Psoas muscle (tissue), 8 donors: ENCODE measurements around the gene KCNJ16. TPM values are rescaled to one million over a fixed set of nuclear protein-coding genes. Genes with fewer than 3 reads are reported as not detected.

Experiments used
- ATAC-seq, 4 donors: fragments of 200-7000 bp; cut with Tn5 transposase; one replicate each; pipeline ENCODE4 v1.9.1; 2020; ENCODE audit warnings: moderate library complexity in 3 of 4, mild to moderate bottlenecking in 2 of 4
- DNase-seq, 2 donors: peaks; one replicate each; pipeline ENCODE4 v3.0.0-alpha.2; 2020
- H3K27ac ChIP-seq: fragments of 200-600 bp; one replicate; pipeline ENCODE4 v1.8.0; 2022
- H3K27me3 ChIP-seq, 3 donors: fragments of 200-600 bp in 1 of 3; one replicate each; pipeline versions ENCODE4 v1.6.1 to v1.8.0; 2013 to 2022; ENCODE audit warnings: low read length in 2 of 3, mild to moderate bottlenecking in 2 of 3, moderate library complexity in 1 of 3; ENCODE audit not compliant: insufficient read depth in 3 of 3
- H3K36me3 ChIP-seq, 2 donors: fragments of 200-600 bp in 1 of 2; one replicate each; pipeline versions ENCODE4 v1.6.1 to v1.8.0; 2013 to 2022; ENCODE audit warnings: low read depth in 1 of 2, mild to moderate bottlenecking in 1 of 2, moderate library complexity in 1 of 2; ENCODE audit not compliant: insufficient read depth in 1 of 2
- H3K4me1 ChIP-seq: fragments of 200-600 bp; one replicate; pipeline ENCODE4 v1.8.0; 2022
- H3K4me3 ChIP-seq: fragments of 200-600 bp; one replicate; pipeline ENCODE4 v1.8.0; 2022; ENCODE audit warnings: mild to moderate bottlenecking
- H3K9me3 ChIP-seq: fragments of 200-600 bp; one replicate; pipeline ENCODE4 v1.8.0; 2022
- WGBS, 3 donors: extraction: QIAGEN DNeasy Blood & Tissue Kit; methylation state at CpG; one replicate each; pipeline versions ENCODE4 v1.1.6 to v1.1.7; 2013; 5-methylcytosine and 5-hydroxymethylcytosine counted together
- intact Hi-C, 2 donors: fragments of 100-400 bp; cut with DNase I; formaldehyde crosslinking; loops; one replicate each; pipeline versions ENCODE4 v1.11.0 to v1.14.2; 2022
- polyA plus RNA-seq, 3 donors: library from polyadenylated mRNA; stranded (reverse); fragments of 200-250 nt; gene quantifications; one replicate each; pipeline ENCODE4 v1.2.3, GENCODE V29; 2013
- total RNA-seq, 4 donors: library from RNA; stranded (reverse); fragmentation: NEBNext Ultra II Directional in 2 of 4; extraction: Animal tissue kit (Norgen Biotek cat#: 25700) in 2 of 4; gene quantifications; one replicate each; pipeline versions ENCODE4 v1.2.1 to v1.2.4, GENCODE V29; 2021 to 2023
- TF ChIP-seq, protein P1 (sequence below): fragments of 200-600 bp; IDR thresholded peaks from one replicate; pipeline ENCODE4 v1.8.0; 2022; ENCODE audit warnings: antibody characterized with exemption
- donor health status: healthy with polysubstance abuse.
- donor health status: DM: no; HTN: no; CAD: no; lungs with moderate emphysema.
- donor health status: Bipolar disorder and iron deficiency.
- donor health status: healthy.
- donor health status: DM: yes; HTN: yes; CAD: no.
- donor health status: DM: no; HTN: no; CAD: no.
- donor health status: DM: no; HTN: no; CAD: no.
- donor health status: DM: yes; HTN: yes; CAD: no.

KCNJ16 gene
- total and polyA plus RNA-seq, 7 donors, result 0.04 to 0.27 TPM; not detected in 5

DNA sequence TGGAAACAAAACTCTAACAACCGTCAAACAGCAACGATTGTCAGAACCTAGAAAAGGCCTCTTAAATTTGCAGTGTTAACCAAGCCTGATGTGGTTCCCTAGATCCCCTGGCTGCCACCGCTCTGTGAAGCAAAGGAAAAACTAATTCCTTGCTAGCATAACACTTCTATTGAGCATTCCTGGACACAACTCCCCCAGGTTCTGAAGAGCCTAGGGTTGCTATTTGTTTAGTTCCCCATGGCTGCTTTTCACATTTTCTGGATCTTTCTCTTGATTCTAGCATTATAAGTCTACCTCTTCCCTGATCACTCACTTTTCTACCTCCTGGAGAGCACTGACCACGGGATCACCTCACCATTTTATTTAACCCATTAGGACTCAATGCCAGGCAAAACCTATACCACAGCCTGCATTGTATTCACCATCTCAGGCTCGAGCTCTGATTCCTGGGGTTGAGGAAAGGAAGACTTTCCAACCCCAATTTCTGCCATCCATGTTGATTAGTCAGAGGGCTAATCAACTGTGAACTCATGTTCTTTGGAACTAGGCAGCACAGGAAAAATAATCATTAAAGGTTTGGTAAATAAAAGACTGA is 692 bp upstream of the KCNJ16 start:
- 63 to 80% (median 72%) methylated on average over 5 of the region's 5 CpGs for WGBS, 3 donors
- H3K27ac ChIP-seq, result no peak overlapping the region
- TF ChIP-seq, protein P1, sequence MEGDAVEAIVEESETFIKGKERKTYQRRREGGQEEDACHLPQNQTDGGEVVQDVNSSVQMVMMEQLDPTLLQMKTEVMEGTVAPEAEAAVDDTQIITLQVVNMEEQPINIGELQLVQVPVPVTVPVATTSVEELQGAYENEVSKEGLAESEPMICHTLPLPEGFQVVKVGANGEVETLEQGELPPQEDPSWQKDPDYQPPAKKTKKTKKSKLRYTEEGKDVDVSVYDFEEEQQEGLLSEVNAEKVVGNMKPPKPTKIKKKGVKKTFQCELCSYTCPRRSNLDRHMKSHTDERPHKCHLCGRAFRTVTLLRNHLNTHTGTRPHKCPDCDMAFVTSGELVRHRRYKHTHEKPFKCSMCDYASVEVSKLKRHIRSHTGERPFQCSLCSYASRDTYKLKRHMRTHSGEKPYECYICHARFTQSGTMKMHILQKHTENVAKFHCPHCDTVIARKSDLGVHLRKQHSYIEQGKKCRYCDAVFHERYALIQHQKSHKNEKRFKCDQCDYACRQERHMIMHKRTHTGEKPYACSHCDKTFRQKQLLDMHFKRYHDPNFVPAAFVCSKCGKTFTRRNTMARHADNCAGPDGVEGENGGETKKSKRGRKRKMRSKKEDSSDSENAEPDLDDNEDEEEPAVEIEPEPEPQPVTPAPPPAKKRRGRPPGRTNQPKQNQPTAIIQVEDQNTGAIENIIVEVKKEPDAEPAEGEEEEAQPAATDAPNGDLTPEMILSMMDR, result no peak
- ATAC-seq (no peak), DNase-seq (no peak)
- H3K27me3 ChIP-seq, result no peaks in the 10 kb centered on the region
- no peaks in the 10 kb centered on the region for H3K36me3 ChIP-seq
- H3K4me3 ChIP-seq, result no peak overlapping the region
- intact Hi-C loops, result no loop called here
- H3K9me3 ChIP-seq, result no peaks in the 10 kb centered on the region
- H3K4me1 ChIP-seq, result no peaks in the 10 kb centered on the region

DNA sequence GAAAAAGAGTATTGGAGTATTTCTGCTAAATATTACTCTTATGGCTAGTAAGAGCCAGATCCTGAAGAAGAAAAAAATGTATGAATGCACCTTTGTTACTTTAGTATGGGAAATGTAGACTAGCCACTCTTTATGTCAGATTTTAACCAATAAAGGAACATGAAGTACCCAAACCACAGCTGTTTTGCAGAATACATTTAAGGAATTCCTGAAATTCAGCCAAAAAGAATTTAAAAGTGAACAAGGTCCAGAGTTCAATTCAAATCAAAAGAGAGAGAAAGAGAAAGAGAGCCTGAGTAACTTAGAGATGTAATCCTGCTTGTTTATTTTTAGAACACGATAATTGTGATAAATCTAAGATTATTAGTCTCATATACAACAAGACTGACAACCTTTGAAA is 1.2 kb downstream of the KCNJ16 start:
- intact Hi-C loops, result no loop called here

DNA sequence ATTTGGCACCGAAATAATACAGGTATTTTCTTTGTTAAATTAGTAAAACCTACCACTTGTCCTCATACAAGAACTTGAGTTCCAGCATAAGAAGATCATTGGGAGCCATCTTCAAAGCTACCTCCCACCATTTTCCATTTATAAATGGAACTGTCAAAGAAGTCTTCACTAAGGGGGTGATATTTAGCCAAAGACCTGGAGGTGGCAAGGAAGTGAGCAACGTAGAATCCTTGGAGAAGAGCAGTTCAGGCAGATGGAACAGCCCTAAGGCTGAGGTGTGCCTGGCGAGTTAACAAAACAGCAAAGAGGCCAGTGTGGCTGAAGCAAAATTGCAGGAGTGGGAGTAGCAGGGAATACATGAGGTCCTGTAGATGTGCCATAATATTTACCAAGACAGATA is 1.8 kb downstream of the KCNJ16 start:
- H3K27me3 ChIP-seq, result no peaks in the 10 kb centered on the region
- H3K9me3 ChIP-seq, result no peaks in the 10 kb centered on the region
- TF ChIP-seq, protein P1, result no peak
- ATAC-seq (no peak), DNase-seq (no peak)
- H3K4me3 ChIP-seq, result no peak overlapping the region
- H3K4me1 ChIP-seq, result no peaks in the 10 kb centered on the region
- H3K27ac ChIP-seq, result no peak overlapping the region
- intact Hi-C loops, result no loop called here
- no peaks in the 10 kb centered on the region for H3K36me3 ChIP-seq
- 61 to 78% (median 65%) methylated on average over 3 of the region's 3 CpGs for WGBS, 3 donors

More for the DNA sequence above, 1.2 kb downstream of the KCNJ16 start:
- no peaks in the 10 kb centered on the region for H3K9me3 ChIP-seq
- no peaks in the 10 kb centered on the region for H3K36me3 ChIP-seq
- 42 to 59% (median 43%) methylated on average over 1 of the region's 1 CpG for WGBS, 3 donors
- no peak overlapping the region for H3K27ac ChIP-seq
- H3K27me3 ChIP-seq, result no peaks in the 10 kb centered on the region
- TF ChIP-seq, protein P1, result no peak
- H3K4me1 ChIP-seq, result no peaks in the 10 kb centered on the region
- DNase-seq (no peak), ATAC-seq (no peak)
- no peak overlapping the region for H3K4me3 ChIP-seq

DNA sequence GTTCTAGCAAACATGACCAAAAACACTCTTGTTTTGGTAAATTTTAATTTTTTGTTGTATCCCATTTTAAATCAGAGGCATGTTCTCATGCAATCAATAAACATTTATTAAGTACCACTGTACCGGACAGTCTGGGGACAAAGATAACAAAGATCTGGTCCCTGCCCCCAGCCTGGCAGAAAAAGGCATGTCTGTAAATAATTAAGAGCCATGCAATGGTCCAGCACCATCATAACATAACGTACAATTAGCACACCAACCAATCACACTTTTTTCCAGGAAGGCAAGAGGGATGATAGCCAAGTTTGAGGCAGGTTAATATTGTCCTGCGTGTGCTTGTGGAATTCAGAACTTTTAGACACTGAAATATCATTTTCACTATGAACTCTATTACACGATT is 3.5 kb downstream of the KCNJ16 start:
- no peak overlapping the region for H3K27ac ChIP-seq
- H3K4me1 ChIP-seq, result no peaks in the 10 kb centered on the region
- H3K36me3 ChIP-seq, result no peaks in the 10 kb centered on the region
- DNase-seq (no peak), ATAC-seq (no peak)
- H3K9me3 ChIP-seq, result no peaks in the 10 kb centered on the region
- WGBS, 3 donors, result 35 to 75% (median 42%) methylated on average over 4 of the region's 4 CpGs
- no peaks in the 10 kb centered on the region for H3K27me3 ChIP-seq
- TF ChIP-seq, protein P1, result no peak
- no peak overlapping the region for H3K4me3 ChIP-seq
- intact Hi-C loops, result no loop called here

DNA sequence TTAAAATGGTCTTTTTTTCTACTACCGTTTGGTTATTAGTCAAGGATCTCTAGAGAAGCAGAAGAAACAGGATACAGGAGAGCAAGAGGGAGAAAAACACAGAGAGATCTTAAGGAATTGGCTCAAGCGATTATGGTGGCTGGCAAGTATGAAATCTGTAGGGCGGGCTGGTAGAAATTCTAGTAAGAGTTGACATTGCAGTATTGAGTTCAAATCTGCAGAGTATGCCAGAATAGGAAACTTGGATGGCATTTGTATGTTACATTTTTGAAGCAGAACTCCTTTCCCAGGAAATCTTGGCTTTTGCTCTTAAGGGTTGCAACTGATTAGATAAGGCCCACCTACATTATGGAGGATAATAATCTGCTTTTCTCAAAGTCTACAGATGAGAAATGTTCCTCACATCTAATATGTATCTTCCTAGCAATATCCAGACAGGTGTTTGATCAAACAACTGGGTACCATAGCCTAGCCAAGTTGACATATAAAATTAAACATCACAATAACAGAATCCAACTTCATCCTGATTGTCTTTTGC is 4.0 kb downstream of the KCNJ16 start:
- Histone ChIP-seq H3K36me3 (no peaks in the 10 kb centered on the region), H3K27me3 (no peaks in the 10 kb centered on the region), H3K27ac (no peak overlapping the region), H3K4me1 (no peaks in the 10 kb centered on the region), H3K9me3 (no peaks in the 10 kb centered on the region), H3K4me3 (no peak overlapping the region)
- WGBS, 3 donors, result 66 to 80% (median 77%) methylated on average over 3 of the region's 3 CpGs
- no peak for ATAC-seq
- intact Hi-C loops, result no loop called here
- no peak for DNase-seq
- TF ChIP-seq, protein P1, result no peak
